ENCODE measurements around the gene MRAP.

Gene MRAP

DNA sequence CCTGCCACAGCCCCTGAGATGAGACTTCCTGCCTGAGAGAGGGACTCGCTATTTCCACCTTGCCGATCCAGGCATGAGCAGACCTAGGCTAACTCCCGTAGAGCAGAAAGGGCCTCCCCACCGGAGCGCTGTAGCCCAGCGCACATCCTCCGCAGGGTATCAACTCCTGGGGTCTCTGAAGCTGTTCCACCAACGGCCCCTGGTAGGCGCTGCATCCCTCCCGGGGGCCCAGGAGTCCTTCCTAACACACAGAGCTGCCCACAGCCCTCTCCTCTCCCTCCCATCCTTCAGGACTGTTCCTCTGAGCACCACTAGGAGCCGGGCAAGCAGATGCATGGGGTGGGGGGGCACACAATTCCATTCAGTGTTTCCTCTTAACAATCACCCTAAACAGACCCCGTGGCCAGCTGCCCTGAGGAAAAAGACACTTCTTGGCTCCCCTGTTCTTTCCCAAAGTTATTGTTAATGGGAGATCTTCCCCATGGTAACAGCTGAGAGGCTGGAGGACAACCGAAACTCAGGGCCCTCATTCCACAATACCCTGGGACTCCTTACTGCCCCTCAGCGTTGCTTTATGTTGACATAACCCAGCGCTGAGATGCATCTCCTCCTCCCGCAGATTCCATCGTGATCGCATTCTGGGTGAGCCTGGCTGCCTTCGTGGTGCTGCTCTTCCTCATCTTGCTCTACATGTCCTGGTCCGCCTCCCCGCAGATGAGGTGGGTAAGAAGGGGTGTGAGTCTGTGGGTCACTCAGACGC lies 7.5 kb downstream of the MRAP start:
- Histone ChIP-seq H3K9ac (ENCODE audit: low read length) (no peak overlapping the region), H3K79me2 (ENCODE audit: insufficient read depth, low read length) (no peaks in the 10 kb centered on the region), H3F3A (ENCODE audit: insufficient read depth) (no peaks in the 10 kb centered on the region), H2AFZ (ENCODE audit: low read depth, low read length, severe bottlenecking) (no peak overlapping the region), H3K4me3 (ENCODE audit: insufficient read depth, low read length, poor library complexity, severe bottlenecking) (no peak overlapping the region), H3K4me2 (ENCODE audit: low read depth, low read length, poor library complexity, severe bottlenecking) (no peak overlapping the region), H3K9me2 (replicated peaks; ENCODE audit: insufficient read depth, low read length) (no peaks in the 10 kb centered on the region), H3K27me3 (ENCODE audit: low read length) (no peaks in the 10 kb centered on the region), H3K36me3 (ENCODE audit: low read length) (no peaks in the 10 kb centered on the region), H4K20me1 (ENCODE audit: low read depth, low read length) (no peaks in the 10 kb centered on the region), H3K27ac (ENCODE audit: low read depth, low read length) (no peak overlapping the region), H3K9me3 (ENCODE audit: insufficient read depth, low read length) (no peaks in the 10 kb centered on the region)
- TF ChIP-seq, protein P1, sequence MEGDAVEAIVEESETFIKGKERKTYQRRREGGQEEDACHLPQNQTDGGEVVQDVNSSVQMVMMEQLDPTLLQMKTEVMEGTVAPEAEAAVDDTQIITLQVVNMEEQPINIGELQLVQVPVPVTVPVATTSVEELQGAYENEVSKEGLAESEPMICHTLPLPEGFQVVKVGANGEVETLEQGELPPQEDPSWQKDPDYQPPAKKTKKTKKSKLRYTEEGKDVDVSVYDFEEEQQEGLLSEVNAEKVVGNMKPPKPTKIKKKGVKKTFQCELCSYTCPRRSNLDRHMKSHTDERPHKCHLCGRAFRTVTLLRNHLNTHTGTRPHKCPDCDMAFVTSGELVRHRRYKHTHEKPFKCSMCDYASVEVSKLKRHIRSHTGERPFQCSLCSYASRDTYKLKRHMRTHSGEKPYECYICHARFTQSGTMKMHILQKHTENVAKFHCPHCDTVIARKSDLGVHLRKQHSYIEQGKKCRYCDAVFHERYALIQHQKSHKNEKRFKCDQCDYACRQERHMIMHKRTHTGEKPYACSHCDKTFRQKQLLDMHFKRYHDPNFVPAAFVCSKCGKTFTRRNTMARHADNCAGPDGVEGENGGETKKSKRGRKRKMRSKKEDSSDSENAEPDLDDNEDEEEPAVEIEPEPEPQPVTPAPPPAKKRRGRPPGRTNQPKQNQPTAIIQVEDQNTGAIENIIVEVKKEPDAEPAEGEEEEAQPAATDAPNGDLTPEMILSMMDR (IDR thresholded peaks at IDR 0.05; ENCODE audit: insufficient read depth, low read length, poor library complexity, severe bottlenecking): no peak
- no peak for TF ChIP-seq EZH2phosphoT487 (conservative IDR thresholded peaks at IDR 0.05; ENCODE audit: low read length)

DNA sequence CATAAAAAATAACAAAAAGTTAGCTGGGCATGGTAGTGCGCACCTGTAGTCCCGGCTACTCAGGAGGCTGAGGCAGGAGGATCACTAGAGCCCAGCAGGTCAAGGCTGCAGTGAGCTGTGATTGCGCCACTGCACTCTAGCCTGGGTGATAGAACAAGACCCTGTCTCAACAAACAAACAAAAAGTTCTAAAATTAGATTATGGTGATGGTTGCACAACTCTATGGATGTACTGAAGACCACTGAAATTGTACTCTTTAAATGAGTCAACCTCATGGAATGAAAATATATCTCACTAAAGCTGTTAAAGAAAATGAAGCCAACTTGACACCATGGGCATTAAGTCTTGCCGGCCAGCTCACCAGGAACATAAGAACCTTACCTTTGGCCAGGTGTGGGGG lies 9.1 kb downstream of the MRAP start:
- no peak overlapping the region for H3K4me2 ChIP-seq (ENCODE audit: low read depth, low read length, poor library complexity, severe bottlenecking)
- no peaks in the 10 kb centered on the region for H4K20me1 ChIP-seq (ENCODE audit: low read depth, low read length)
- H3K27ac ChIP-seq (ENCODE audit: low read depth, low read length): no peak overlapping the region

DNA sequence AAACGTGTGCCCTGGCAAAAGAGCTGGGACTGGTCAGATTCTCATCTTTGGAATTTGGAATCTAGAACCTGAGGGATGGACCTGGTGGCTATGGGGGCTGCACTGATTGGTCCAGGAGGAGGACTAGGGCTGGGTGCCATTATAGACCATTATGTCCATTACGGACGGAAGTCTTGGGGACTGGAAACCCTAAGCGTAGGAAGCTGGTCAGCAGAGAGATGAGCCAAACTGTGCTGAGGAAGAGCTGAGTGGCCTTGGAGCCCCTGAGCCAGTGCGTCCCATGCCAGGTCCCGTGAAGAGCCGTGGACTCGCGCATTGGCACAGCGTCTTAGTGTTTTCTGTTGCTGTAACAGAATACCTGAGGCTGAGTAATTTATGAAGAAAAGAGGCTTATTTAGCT lies 10.0 kb downstream of the MRAP start:
- Histone ChIP-seq H3K27ac (ENCODE audit: low read depth, low read length) (no peak overlapping the region), H3K27me3 (ENCODE audit: low read length) (no peaks in the 10 kb centered on the region), H2AFZ (ENCODE audit: low read depth, low read length, severe bottlenecking) (no peak overlapping the region), H3K9me2 (replicated peaks; ENCODE audit: insufficient read depth, low read length) (no peaks in the 10 kb centered on the region), H3K4me3 (ENCODE audit: insufficient read depth, low read length, poor library complexity, severe bottlenecking) (no peak overlapping the region), H3K9ac (ENCODE audit: low read length) (no peak overlapping the region), H3K9me3 (ENCODE audit: insufficient read depth, low read length) (no peaks in the 10 kb centered on the region), H3K4me2 (ENCODE audit: low read depth, low read length, poor library complexity, severe bottlenecking) (no peak overlapping the region), H3K79me2 (ENCODE audit: insufficient read depth, low read length) (no peaks in the 10 kb centered on the region), H3K36me3 (ENCODE audit: low read length) (peaks cover 3% of the 10 kb centered on the region; the same call in 1 of the 2 replicates), H3F3A (ENCODE audit: insufficient read depth) (no peaks in the 10 kb centered on the region), H4K20me1 (ENCODE audit: low read depth, low read length) (no peaks in the 10 kb centered on the region)
- TF ChIP-seq EZH2phosphoT487 (conservative IDR thresholded peaks at IDR 0.05; ENCODE audit: low read length): no peak
- TF ChIP-seq, protein P1 (IDR thresholded peaks at IDR 0.05; ENCODE audit: insufficient read depth, low read length, poor library complexity, severe bottlenecking): no peak

More for the DNA sequence above, 9.1 kb downstream of the MRAP start:
- Histone ChIP-seq H3K36me3 (ENCODE audit: low read length) (no peaks in the 10 kb centered on the region), H3K27me3 (ENCODE audit: low read length) (no peaks in the 10 kb centered on the region), H3K9ac (ENCODE audit: low read length) (no peak overlapping the region), H3F3A (ENCODE audit: insufficient read depth) (no peaks in the 10 kb centered on the region), H3K4me3 (ENCODE audit: insufficient read depth, low read length, poor library complexity, severe bottlenecking) (no peak overlapping the region), H3K79me2 (ENCODE audit: insufficient read depth, low read length) (no peaks in the 10 kb centered on the region), H2AFZ (ENCODE audit: low read depth, low read length, severe bottlenecking) (no peak overlapping the region), H3K9me3 (ENCODE audit: insufficient read depth, low read length) (no peaks in the 10 kb centered on the region), H3K9me2 (replicated peaks; ENCODE audit: insufficient read depth, low read length) (no peaks in the 10 kb centered on the region)
- TF ChIP-seq, protein P1 (IDR thresholded peaks at IDR 0.05; ENCODE audit: insufficient read depth, low read length, poor library complexity, severe bottlenecking): no peak
- no peak for TF ChIP-seq EZH2phosphoT487 (conservative IDR thresholded peaks at IDR 0.05; ENCODE audit: low read length)

All from SU-DHL-6 (cell line).